H1 (cell line): ENCODE data around the gene ACBD6. TPM values are rescaled to one million over a fixed set of nuclear protein-coding genes. Genes with fewer than 3 reads are reported as not detected.

Source experiments
- CTCF ChIA-PET: fragments of 300-600 bp; sonication (Branson Sonifier 250); formaldehyde crosslinking; loops from one replicate; lab custom pipeline; 2021; ENCODE audit not compliant: partially characterized antibody; lab: Charles Lee
- POLR2A ChIA-PET: fragments of 300-600 bp; sonication (Branson Sonifier 250); formaldehyde crosslinking; loops from one replicate; lab custom pipeline; 2021; ENCODE audit warnings: inconsistent platforms; ENCODE audit not compliant: partially characterized antibody; lab: Charles Lee
- DNase-seq, 2 experiments: peaks; one replicate each; pipeline versions ENCODE4 v3.0.0 to v3.0.0-alpha.2; 2010 to 2022; ENCODE audit warnings: low spot score in 2 of 2, low read depth in 1 of 2, mixed read lengths in 1 of 2
- FAIRE-seq: peaks from 2 replicates; lab custom pipeline; 2011; peaks lifted over from hg19 to GRCh38; lab: Jason Lieb, UNC
- H2AFZ ChIP-seq: 2 replicates; pipeline ENCODE4 v1.8.1; 2012; ENCODE audit warnings: low read length, inconsistent platforms
- H2AK5ac ChIP-seq: 2 replicates; pipeline ENCODE4 v1.6.1; 2013; ENCODE audit warnings: low read depth, low read length
- H2BK120ac ChIP-seq: replicated peaks from 2 replicates; pipeline ENCODE3; 2013; ENCODE audit warnings: low read depth, low read length, inconsistent platforms
- H2BK12ac ChIP-seq: 2 replicates; pipeline ENCODE4 v1.6.1; 2013; ENCODE audit warnings: low read depth, low read length
- H2BK15ac ChIP-seq: 2 replicates; pipeline ENCODE4 v1.6.1; 2013; ENCODE audit warnings: low read length
- H2BK20ac ChIP-seq: 2 replicates; pipeline ENCODE4 v1.6.1; 2013; ENCODE audit warnings: low read length
- H2BK5ac ChIP-seq: 2 replicates; pipeline ENCODE4 v1.6.1; 2013; ENCODE audit warnings: low read depth, low read length
- H3K14ac ChIP-seq: 2 replicates; pipeline ENCODE4 v1.6.1; 2013; ENCODE audit warnings: inconsistent platforms; ENCODE audit not compliant: insufficient read length
- H3K18ac ChIP-seq: 2 replicates; pipeline ENCODE4 v1.6.1; 2013; ENCODE audit warnings: low read length; ENCODE audit errors: extremely low read depth
- H3K23ac ChIP-seq: 2 replicates; pipeline ENCODE4 v1.6.1; 2013; ENCODE audit warnings: inconsistent platforms; ENCODE audit not compliant: insufficient read length
- H3K23me2 ChIP-seq: 2 replicates; pipeline ENCODE4 v1.6.1; 2013; ENCODE audit warnings: low read depth, low read length
- H3K27ac ChIP-seq: 2 replicates; pipeline ENCODE4 v1.6.1; 2011; ENCODE audit warnings: low read depth, low read length, inconsistent platforms
- H3K27me3 ChIP-seq, 4 experiments: replicated peaks in 1 of 4; 1 replicate in 1 of 4; 2 replicates in 3 of 4; pipeline versions ENCODE4 v1.6.1 to v1.8.1; 2011 to 2013; ENCODE audit warnings: low read length in 3 of 4, mild to moderate bottlenecking in 3 of 4, inconsistent platforms in 2 of 4, mixed read lengths in 2 of 4, moderate library complexity in 1 of 4; ENCODE audit not compliant: control insufficient read depth in 3 of 4, insufficient read depth in 3 of 4; ENCODE audit errors: extremely low read depth in 1 of 4
- H3K36me3 ChIP-seq, 4 experiments: 2 replicates each; pipeline versions ENCODE4 v1.6.1 to v1.8.1; 2011 to 2013; ENCODE audit warnings: mild to moderate bottlenecking in 4 of 4, low read length in 3 of 4, moderate library complexity in 2 of 4, control low read depth in 1 of 4, inconsistent platforms in 1 of 4; ENCODE audit not compliant: insufficient read depth in 4 of 4, control insufficient read depth in 2 of 4
- H3K4ac ChIP-seq: replicated peaks from 2 replicates; pipeline ENCODE3; 2013; ENCODE audit warnings: low read length, low read depth, mixed read lengths, inconsistent platforms; ENCODE audit not compliant: insufficient read length
- H3K4me1 ChIP-seq, 4 experiments: replicated peaks in 1 of 4; 1 replicate in 1 of 4; 2 replicates in 3 of 4; pipeline versions ENCODE4 v1.6.1 to v1.8.1; 2011 to 2013; ENCODE audit warnings: low read length in 3 of 4, inconsistent platforms in 2 of 4, mixed read lengths in 1 of 4; ENCODE audit not compliant: insufficient read depth in 4 of 4, control insufficient read depth in 3 of 4
- H3K4me2 ChIP-seq, 2 experiments: 2 replicates each; pipeline versions ENCODE4 v1.6.1 to v1.8.1; 2011 to 2013; ENCODE audit warnings: low read depth in 2 of 2, low read length in 2 of 2, control low read depth in 1 of 2, inconsistent platforms in 1 of 2, mild to moderate bottlenecking in 1 of 2; ENCODE audit not compliant: insufficient read depth in 1 of 2
- H3K4me3 ChIP-seq, 4 experiments: fragments of 200-600, 300-600 bp in 1 of 4; sonication (generic), shearing (Covaris generic), sonication (Bioruptor Twin) in 1 of 4; 2 replicates each; pipeline versions ENCODE4 v1.5.1 to v1.8.1; 2011 to 2016; ENCODE audit warnings: low read length in 4 of 4, low read depth in 3 of 4, control low read depth in 2 of 4, inconsistent platforms in 2 of 4, mild to moderate bottlenecking in 2 of 4, mixed read lengths in 1 of 4, moderate library complexity in 1 of 4; ENCODE audit not compliant: insufficient read depth in 2 of 4; ENCODE audit errors: extremely low read depth in 1 of 4
- H3K56ac ChIP-seq: replicated peaks from 2 replicates; pipeline ENCODE3; 2013; ENCODE audit warnings: low read depth, mild to moderate bottlenecking, mixed read lengths, low read length, inconsistent platforms; ENCODE audit not compliant: insufficient read length
- H3K79me1 ChIP-seq: 2 replicates; pipeline ENCODE4 v1.6.1; 2013; ENCODE audit warnings: low read depth, low read length, control low read depth
- H3K79me2 ChIP-seq, 2 experiments: 2 replicates each; pipeline versions ENCODE4 v1.6.1 to v1.8.1; 2012 to 2013; ENCODE audit warnings: low read length in 2 of 2, mild to moderate bottlenecking in 2 of 2, inconsistent platforms in 1 of 2; ENCODE audit not compliant: insufficient read depth in 2 of 2, control insufficient read depth in 1 of 2
- H3K9ac ChIP-seq, 4 experiments: replicated peaks in 1 of 4; 1 replicate in 1 of 4; 2 replicates in 3 of 4; pipeline versions ENCODE4 v1.6.1 to v1.8.1; 2011 to 2013; ENCODE audit warnings: low read depth in 3 of 4, low read length in 3 of 4, control low read depth in 2 of 4, mild to moderate bottlenecking in 2 of 4, moderate library complexity in 2 of 4, inconsistent platforms in 1 of 4; ENCODE audit errors: extremely low read depth in 1 of 4
- H3K9me3 ChIP-seq, 2 experiments: 2 replicates each; pipeline versions ENCODE4 v1.6.1 to v1.8.1; 2012 to 2013; ENCODE audit warnings: mild to moderate bottlenecking in 2 of 2, moderate library complexity in 2 of 2, control low read depth in 1 of 2, inconsistent platforms in 1 of 2, low read depth in 1 of 2, low read length in 1 of 2, mixed read lengths in 1 of 2; ENCODE audit not compliant: insufficient read depth in 2 of 2
- H4K20me1 ChIP-seq, 2 experiments: replicated peaks in 1 of 2; 2 replicates each; pipeline versions ENCODE3 to v1.8.1; 2011 to 2013; ENCODE audit warnings: inconsistent platforms in 2 of 2, low read length in 2 of 2, mild to moderate bottlenecking in 1 of 2; ENCODE audit not compliant: insufficient read depth in 2 of 2, control insufficient read depth in 1 of 2
- H4K5ac ChIP-seq: 2 replicates; pipeline ENCODE4 v1.6.1; 2013; ENCODE audit warnings: low read length, low read depth, mixed read lengths, inconsistent platforms; ENCODE audit not compliant: insufficient read length
- H4K8ac ChIP-seq: 2 replicates; pipeline ENCODE4 v1.8.0; 2013; ENCODE audit warnings: mild to moderate bottlenecking, moderate library complexity, low read length, inconsistent platforms; ENCODE audit not compliant: insufficient read depth; ENCODE audit errors: extremely low read depth
- H4K91ac ChIP-seq: replicated peaks from 2 replicates; pipeline ENCODE3; 2013; ENCODE audit warnings: low read length, mixed read lengths, inconsistent platforms; ENCODE audit not compliant: insufficient read length
- CEBPB ChIP-seq: IDR thresholded peaks from 2 replicates; pipeline ENCODE4 v1.6.1; 2012; ENCODE audit warnings: low read depth, low read length
- TAF7 ChIP-seq: optimal IDR thresholded peaks from 2 replicates; pipeline ENCODE3; 2011; ENCODE audit warnings: low read depth, mild to moderate bottlenecking, inconsistent platforms, low read length, moderate library complexity, borderline replicate concordance
- polyA plus RNA-seq, 7 experiments: library from polyadenylated mRNA; depleted of rRNA in 3 of 7; stranded (reverse) in 5 of 7; unstranded in 2 of 7; fragments of >200 nt in 5 of 7; fragments of 200-250 nt in 2 of 7; gene quantifications; 1 replicate in 5 of 7; 2 replicates in 1 of 7; 4 replicates in 1 of 7; pipeline versions ENCODE4 v1.2.1 to v1.2.3, GENCODE V29; 2011 to 2013; ENCODE audit warnings: missing spikeins in 2 of 7, mixed read lengths in 2 of 7
- total RNA-seq: library from RNA; stranded (reverse); fragmentation: NEBNext Ultra II Directional; extraction: Animal tissue kit (Norgen Biotek cat#: 25700); gene quantifications from 2 replicates; pipeline ENCODE4 v1.2.1, GENCODE V29; 2021

Gene ACBD6
- total and polyA plus RNA-seq, 2 of the 8 experiments (the other 6 are each of a cell fraction or from before 2014, with no cell fraction given): 52.0 to 67.7 TPM

DNA sequence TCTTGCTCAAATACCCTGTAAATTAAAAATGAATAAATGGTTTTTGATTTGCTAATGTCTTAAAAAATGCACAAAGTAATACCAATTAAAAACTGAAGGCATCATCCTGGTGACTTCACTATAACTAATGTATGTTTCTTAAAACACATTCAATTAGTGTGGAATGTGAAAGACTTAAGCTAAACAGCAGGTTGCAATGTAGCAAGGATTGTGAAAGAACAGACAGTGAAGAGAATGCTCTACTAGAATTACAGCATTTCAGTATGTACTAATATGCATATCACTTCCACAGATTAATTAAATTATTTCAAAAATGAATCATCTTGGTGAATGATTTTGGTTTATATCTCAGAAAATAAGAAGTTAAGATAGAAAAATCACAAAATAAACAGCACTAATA, 216.0 kb downstream of the ACBD6 start:
- POLR2A ChIA-PET: no interaction called here
- no peaks in the 10 kb centered on the region for H3K79me1 ChIP-seq
- FAIRE-seq: no peak

More for the DNA sequence above, 216.0 kb downstream of the ACBD6 start:
- no peak overlapping the region for H3K23ac ChIP-seq
- H3K79me2 ChIP-seq: no peaks in the 10 kb centered on the region
- H3K9me3 ChIP-seq: no peaks in the 10 kb centered on the region
- H3K23me2 ChIP-seq: no peaks in the 10 kb centered on the region
- H2BK20ac ChIP-seq: no peak overlapping the region
- H2BK5ac ChIP-seq: no peak overlapping the region
- no peak overlapping the region for H2BK12ac ChIP-seq
- no peaks in the 10 kb centered on the region for H3K27me3 ChIP-seq
- H3K4me2 ChIP-seq: no peak overlapping the region
- H2AK5ac ChIP-seq: no peak overlapping the region
- DNase-seq: no peak
- H3K4ac ChIP-seq: no peak overlapping the region
- peaks cover 0 to 6% (median 0%) of the 10 kb centered on the region in 4 experiments; a peak in 1 of 8 replicates for H3K36me3 ChIP-seq
- H2BK15ac ChIP-seq: no peak overlapping the region
- no peak overlapping the region for H4K8ac ChIP-seq
- no peak overlapping the region for H3K18ac ChIP-seq
- no peak overlapping the region for H4K91ac ChIP-seq
- TF ChIP-seq CEBPB (peak; percentile 60; the same call in 1 of the 2 replicates), TAF7 (no peak)
- no peak overlapping the region for H3K56ac ChIP-seq
- H3K27ac ChIP-seq: no peak overlapping the region
- H2BK120ac ChIP-seq: no peak overlapping the region
- CTCF ChIA-PET: interaction anchor here (1.2 to 9.2 kb wide), 5 partner anchors 15 to 107 kb away, joined by 3 to 77 read pairs (median 5); no protein-coding TSS in a partner anchor
- no peak overlapping the region for H3K9ac ChIP-seq
- H4K5ac ChIP-seq: no peak overlapping the region
- H2AFZ ChIP-seq: no peak overlapping the region
- H4K20me1 ChIP-seq: no peaks in the 10 kb centered on the region
- no peak overlapping the region for H3K4me3 ChIP-seq
- H3K14ac ChIP-seq: no peak overlapping the region
- H3K4me1 ChIP-seq: no peaks in the 10 kb centered on the region
